ENCODE data around the gene TPGS1. TPM values are rescaled to one million over a fixed set of nuclear protein-coding genes. Genes with fewer than 3 reads are reported as not detected.
A peak's percentile ranks its signal among the peaks of the same experiment; 100 is the strongest.

The TPGS1 gene
- polyA plus RNA-seq, 4 donors: 17.4 to 38.4 (median 25.2) TPM

DNA sequence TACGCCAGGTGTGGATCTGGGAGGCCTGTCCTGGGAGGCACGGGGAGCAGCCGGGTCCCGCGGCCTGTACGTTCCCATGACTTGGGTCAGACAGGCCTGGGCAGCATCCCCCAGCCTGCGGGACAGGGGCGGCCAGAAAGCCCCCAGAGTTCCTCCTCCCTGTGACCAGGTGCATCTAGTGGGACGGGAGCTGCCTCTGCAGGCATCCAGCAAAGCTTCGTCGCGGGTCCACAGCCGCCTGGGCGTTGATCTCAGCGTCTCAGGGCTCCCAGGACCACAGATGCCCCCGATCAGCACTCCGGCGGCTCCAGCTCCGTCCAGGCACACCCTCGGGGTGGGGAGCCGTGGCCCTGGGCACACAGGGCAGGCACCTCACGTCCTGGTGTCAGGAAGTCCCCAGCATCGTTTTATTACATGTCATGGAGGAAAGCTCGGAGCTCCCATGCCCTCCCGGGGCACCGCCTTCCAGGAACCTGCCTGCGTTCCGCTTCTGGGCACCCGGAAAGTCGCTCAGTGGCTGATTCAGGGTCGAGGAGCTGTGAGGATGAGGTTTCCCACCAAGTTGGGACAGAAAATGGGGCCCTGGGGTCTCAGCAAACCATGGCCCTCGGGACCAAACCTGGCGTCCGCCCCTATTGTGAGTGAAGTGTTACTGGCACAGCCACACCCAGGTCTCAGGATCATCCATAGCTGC is 35.0 kb downstream of the TPGS1 start:
- FAIRE-seq (no peak), DNase-seq (no peak)
- Histone ChIP-seq H3K9me3 (ENCODE audit: control insufficient read depth in 2 of 2, insufficient read depth in 1 of 2, low read depth in 1 of 2, low read length in 1 of 2) (no peaks in the 10 kb centered on the region), H3K4me3 (ENCODE audit: low read depth in 1 of 3, low read length in 3 of 3) (no peak overlapping the region), H3K27me3 (ENCODE audit: control insufficient read depth in 3 of 3, insufficient read depth in 3 of 3, low read length in 3 of 3) (no peaks in the 10 kb centered on the region), H3K4me1 (ENCODE audit: control insufficient read depth in 3 of 3, insufficient read depth in 2 of 3, low read depth in 1 of 3, low read length in 2 of 3) (no peaks in the 10 kb centered on the region), H3K27ac (ENCODE audit: low read depth in 1 of 3, low read length in 2 of 3) (no peak overlapping the region), H3K36me3 (ENCODE audit: control insufficient read depth in 3 of 3, insufficient read depth in 2 of 3, low read depth in 1 of 3, low read length in 3 of 3) (peaks cover 0 to 49% (median 4%) of the 10 kb centered on the region in 3 donors)
- whole genome bisulfite sequencing, 3 donors: 89 to 91% (median 90%) methylated on average over 30 to 34 of the region's 34 CpGs

DNA sequence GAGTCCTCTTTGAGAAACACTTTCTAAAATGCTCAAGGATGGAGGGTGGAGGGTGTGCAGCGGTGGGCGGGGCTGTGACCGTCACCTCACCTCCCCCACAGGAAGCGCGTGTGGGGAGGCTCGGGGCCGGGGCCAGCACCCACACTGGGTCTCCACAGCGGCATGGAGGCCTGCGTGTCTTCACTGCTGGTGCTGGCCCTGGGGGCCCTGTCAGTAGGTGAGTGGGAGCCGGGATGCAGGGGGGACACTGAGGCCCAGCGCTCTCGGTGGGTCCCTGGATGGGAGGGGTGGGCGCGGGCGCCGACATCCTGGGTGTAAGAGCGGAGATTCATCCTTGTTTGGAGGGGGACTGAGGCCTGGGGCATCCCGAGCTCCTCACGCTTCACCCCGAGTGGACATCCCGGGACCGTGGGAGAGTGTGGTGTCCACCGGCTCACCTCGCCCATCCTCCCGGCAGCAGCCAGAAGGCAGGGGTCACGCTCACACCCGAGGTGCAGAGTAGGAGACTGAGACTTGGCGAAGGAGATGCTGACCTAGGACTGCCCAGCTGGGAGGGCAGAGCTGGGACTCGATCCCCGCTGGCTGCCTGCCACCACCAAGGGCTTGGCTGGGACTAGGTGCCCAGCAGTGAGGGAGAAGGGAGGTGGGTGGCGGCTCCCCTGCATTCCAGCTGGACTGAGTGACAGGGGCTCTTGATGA is 36.8 kb downstream of the TPGS1 start, which contains the start of gene GZMM:
GZMM (plus strand) TSS at position 144 of the 699 bp plus-strand sequence; CDS start at position 163, 19 bp downstream.
- no peaks in the 10 kb centered on the region for H3K9me3 ChIP-seq (ENCODE audit: control insufficient read depth in 2 of 2, insufficient read depth in 1 of 2, low read depth in 1 of 2, low read length in 1 of 2)
- DNase-seq: peak in 1 of 2 donors; percentile 36
- H3K4me3 ChIP-seq (ENCODE audit: low read depth in 1 of 3, low read length in 3 of 3): peak within 1 kb of the TSS in 1 of 3 donors; percentile 41
- H3K27me3 ChIP-seq (ENCODE audit: control insufficient read depth in 3 of 3, insufficient read depth in 3 of 3, low read length in 3 of 3): peaks cover 0 to 2% (median 0%) of the 10 kb centered on the region in 3 donors
- H3K27ac ChIP-seq (ENCODE audit: low read depth in 1 of 3, low read length in 2 of 3): peak within 1 kb of the TSS in 1 of 3 donors; percentile 2
- WGBS, 3 donors: 38 to 57% (median 48%) methylated on average over 24 to 31 of the region's 31 CpGs
- H3K36me3 ChIP-seq (ENCODE audit: control insufficient read depth in 3 of 3, insufficient read depth in 2 of 3, low read depth in 1 of 3, low read length in 3 of 3): peaks cover 0 to 34% (median 4%) of the 10 kb centered on the region in 3 donors
- FAIRE-seq: no peak
- H3K4me1 ChIP-seq (ENCODE audit: control insufficient read depth in 3 of 3, insufficient read depth in 2 of 3, low read depth in 1 of 3, low read length in 2 of 3): no peaks in the 10 kb centered on the region

DNA sequence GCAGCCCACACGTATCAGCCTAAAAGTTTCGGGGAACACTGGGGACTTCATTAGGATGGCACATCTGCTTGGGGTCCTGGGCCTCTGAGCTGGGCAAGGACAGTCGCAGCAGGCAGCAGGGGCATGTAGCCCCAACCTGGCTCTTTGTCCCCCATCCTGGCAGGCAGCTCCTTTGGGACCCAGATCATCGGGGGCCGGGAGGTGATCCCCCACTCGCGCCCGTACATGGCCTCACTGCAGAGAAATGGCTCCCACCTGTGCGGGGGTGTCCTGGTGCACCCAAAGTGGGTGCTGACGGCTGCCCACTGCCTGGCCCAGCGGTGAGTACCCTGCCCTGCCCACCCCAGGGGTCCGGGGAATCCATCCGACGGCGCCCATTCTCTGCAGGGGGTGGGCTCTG is 39.8 kb downstream of the TPGS1 start:
- peaks cover 0 to 11% (median 0%) of the 10 kb centered on the region in 3 donors for H3K36me3 ChIP-seq (ENCODE audit: control insufficient read depth in 3 of 3, insufficient read depth in 2 of 3, low read depth in 1 of 3, low read length in 3 of 3)
- H3K4me3 ChIP-seq (ENCODE audit: low read depth in 1 of 3, low read length in 3 of 3): no peak overlapping the region
- peaks cover 0 to 2% (median 0%) of the 10 kb centered on the region in 3 donors for H3K27me3 ChIP-seq (ENCODE audit: control insufficient read depth in 3 of 3, insufficient read depth in 3 of 3, low read length in 3 of 3)
- H3K4me1 ChIP-seq (ENCODE audit: control insufficient read depth in 3 of 3, insufficient read depth in 2 of 3, low read depth in 1 of 3, low read length in 2 of 3): no peaks in the 10 kb centered on the region
- no peak for DNase-seq
- no peak overlapping the region for H3K27ac ChIP-seq (ENCODE audit: low read depth in 1 of 3, low read length in 2 of 3)
- H3K9me3 ChIP-seq (ENCODE audit: control insufficient read depth in 2 of 2, insufficient read depth in 1 of 2, low read depth in 1 of 2, low read length in 1 of 2): no peaks in the 10 kb centered on the region
- 86 to 91% (median 87%) methylated on average over 14 to 15 of the region's 15 CpGs for WGBS, 3 donors
- no peak for FAIRE-seq

DNA sequence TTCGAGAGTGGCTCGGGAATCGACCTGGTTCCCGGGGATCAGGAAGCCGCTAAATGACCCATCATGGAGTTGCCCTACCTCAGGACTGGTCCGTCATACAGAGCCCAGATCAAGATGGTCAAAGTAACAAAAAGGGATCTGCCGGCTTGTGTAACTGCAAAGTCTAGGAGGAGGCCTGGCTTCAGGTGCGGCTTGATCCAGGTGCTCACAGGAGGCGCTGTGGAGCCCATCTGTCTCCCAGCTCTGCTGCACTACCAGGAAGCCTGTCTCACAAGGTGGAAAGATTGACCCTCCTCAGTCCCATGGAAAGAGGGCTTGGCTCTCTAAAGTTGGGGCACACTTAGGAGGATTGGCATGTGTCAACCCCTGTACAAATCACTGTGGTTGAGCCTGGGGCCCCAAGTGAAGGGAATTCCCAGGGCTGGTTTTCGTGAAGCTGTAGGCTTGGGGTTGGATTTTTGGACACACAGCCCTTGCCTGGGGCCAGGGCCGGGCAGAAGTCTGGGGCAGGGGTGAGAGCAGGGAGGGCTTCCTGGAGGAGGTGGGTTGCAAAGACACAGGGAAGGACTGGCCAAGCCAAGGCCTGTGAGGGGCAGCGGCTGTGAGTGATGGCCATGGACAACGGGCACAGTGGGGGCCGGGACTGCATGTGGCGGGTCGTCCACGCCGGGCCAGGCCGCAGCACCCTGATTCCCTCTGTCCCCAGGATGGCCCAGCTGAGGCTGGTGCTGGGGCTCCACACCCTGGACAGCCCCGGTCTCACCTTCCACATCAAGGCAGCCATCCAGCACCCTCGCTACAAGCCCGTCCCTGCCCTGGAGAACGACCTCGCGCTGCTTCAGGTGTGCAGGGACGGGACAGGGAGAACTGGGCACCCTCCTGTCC is 40.8 kb downstream of the TPGS1 start:
- no peak for DNase-seq
- Histone ChIP-seq H3K36me3 (ENCODE audit: control insufficient read depth in 3 of 3, insufficient read depth in 2 of 3, low read depth in 1 of 3, low read length in 3 of 3) (peaks cover 0 to 3% (median 0%) of the 10 kb centered on the region in 3 donors), H3K4me3 (ENCODE audit: low read depth in 1 of 3, low read length in 3 of 3) (no peak overlapping the region), H3K4me1 (ENCODE audit: control insufficient read depth in 3 of 3, insufficient read depth in 2 of 3, low read depth in 1 of 3, low read length in 2 of 3) (no peaks in the 10 kb centered on the region), H3K9me3 (ENCODE audit: control insufficient read depth in 2 of 2, insufficient read depth in 1 of 2, low read depth in 1 of 2, low read length in 1 of 2) (no peaks in the 10 kb centered on the region), H3K27ac (ENCODE audit: low read depth in 1 of 3, low read length in 2 of 3) (no peak overlapping the region), H3K27me3 (ENCODE audit: control insufficient read depth in 3 of 3, insufficient read depth in 3 of 3, low read length in 3 of 3) (peaks cover 0 to 2% (median 0%) of the 10 kb centered on the region in 3 donors)
- 81 to 84% (median 81%) methylated on average over 17 to 26 of the region's 26 CpGs for WGBS, 3 donors
- no peak for FAIRE-seq

DNA sequence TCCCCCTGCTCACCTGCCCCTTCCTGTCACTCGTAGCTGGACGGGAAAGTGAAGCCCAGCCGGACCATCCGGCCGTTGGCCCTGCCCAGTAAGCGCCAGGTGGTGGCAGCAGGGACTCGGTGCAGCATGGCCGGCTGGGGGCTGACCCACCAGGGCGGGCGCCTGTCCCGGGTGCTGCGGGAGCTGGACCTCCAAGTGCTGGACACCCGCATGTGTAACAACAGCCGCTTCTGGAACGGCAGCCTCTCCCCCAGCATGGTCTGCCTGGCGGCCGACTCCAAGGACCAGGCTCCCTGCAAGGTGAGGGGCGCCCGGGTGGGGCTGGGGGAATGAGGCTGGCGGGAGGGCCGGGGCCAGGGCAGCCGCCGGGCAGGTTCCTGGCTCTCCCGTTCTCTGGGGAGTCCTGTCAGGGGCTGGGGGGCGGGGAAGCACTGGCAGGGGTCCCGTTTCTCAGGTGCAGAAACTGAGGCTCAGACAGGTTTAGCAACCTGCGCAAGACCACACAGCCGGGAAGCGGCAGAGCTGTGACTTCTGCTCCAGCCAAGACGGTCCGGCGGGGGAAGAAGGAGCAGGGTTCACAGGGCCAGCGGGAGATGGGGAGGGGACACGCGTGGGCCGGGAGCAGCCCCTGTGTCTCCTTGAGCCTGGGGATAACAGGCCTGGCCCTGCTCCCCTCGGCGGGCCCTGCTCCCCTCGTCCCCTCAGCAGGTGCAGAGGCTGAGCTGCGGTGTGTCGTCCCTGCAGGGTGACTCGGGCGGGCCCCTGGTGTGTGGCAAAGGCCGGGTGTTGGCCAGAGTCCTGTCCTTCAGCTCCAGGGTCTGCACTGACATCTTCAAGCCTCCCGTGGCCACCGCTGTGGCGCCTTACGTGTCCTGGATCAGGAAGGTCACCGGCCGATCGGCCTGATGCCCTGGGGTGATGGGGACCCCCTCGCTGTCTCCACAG is 41.9 kb downstream of the TPGS1 start:
- peaks cover 0 to 2% (median 0%) of the 10 kb centered on the region in 3 donors for H3K27me3 ChIP-seq (ENCODE audit: control insufficient read depth in 3 of 3, insufficient read depth in 3 of 3, low read length in 3 of 3)
- H3K4me1 ChIP-seq (ENCODE audit: control insufficient read depth in 3 of 3, insufficient read depth in 2 of 3, low read depth in 1 of 3, low read length in 2 of 3): no peaks in the 10 kb centered on the region
- WGBS, 3 donors: 74 to 75% (median 74%) methylated on average over 30 to 52 of the region's 52 CpGs
- H3K4me3 ChIP-seq (ENCODE audit: low read depth in 1 of 3, low read length in 3 of 3): no peak overlapping the region
- FAIRE-seq (no peak), DNase-seq (no peak)
- H3K36me3 ChIP-seq (ENCODE audit: control insufficient read depth in 3 of 3, insufficient read depth in 2 of 3, low read depth in 1 of 3, low read length in 3 of 3): no peaks in the 10 kb centered on the region
- no peak overlapping the region for H3K27ac ChIP-seq (ENCODE audit: low read depth in 1 of 3, low read length in 2 of 3)
- H3K9me3 ChIP-seq (ENCODE audit: control insufficient read depth in 2 of 2, insufficient read depth in 1 of 2, low read depth in 1 of 2, low read length in 1 of 2): no peaks in the 10 kb centered on the region

DNA sequence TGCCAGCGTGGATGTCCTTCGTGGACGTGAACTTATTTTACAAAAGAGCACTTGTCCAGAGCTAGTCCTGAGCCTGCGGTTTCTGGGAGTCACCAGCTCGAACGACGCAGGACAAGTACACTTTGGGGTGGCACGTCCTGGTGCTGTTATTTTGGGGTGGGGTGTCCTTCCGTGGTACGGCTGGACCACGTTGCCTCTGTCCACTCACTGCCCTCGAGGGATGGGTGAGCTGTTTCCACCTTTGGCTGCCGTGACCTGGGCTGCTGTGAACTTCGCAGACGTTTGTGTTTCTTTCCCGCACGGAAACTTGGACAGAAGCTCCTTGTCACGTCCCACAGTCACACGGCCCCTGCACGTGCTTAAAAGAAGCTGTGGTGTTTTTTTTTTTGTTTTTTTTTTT is 47.5 kb downstream of the TPGS1 start:
- H3K27me3 ChIP-seq (ENCODE audit: control insufficient read depth in 3 of 3, insufficient read depth in 3 of 3, low read length in 3 of 3): no peaks in the 10 kb centered on the region
- no peak overlapping the region for H3K4me3 ChIP-seq (ENCODE audit: low read depth in 1 of 3, low read length in 3 of 3)
- no peak for FAIRE-seq
- no peaks in the 10 kb centered on the region for H3K9me3 ChIP-seq (ENCODE audit: control insufficient read depth in 2 of 2, insufficient read depth in 1 of 2, low read depth in 1 of 2, low read length in 1 of 2)
- 73 to 80% (median 76%) methylated on average over 20 of the region's 20 CpGs for WGBS, 3 donors
- no peaks in the 10 kb centered on the region for H3K36me3 ChIP-seq (ENCODE audit: control insufficient read depth in 3 of 3, insufficient read depth in 2 of 3, low read depth in 1 of 3, low read length in 3 of 3)
- no peak overlapping the region for H3K27ac ChIP-seq (ENCODE audit: low read depth in 1 of 3, low read length in 2 of 3)
- no peak for DNase-seq
- H3K4me1 ChIP-seq (ENCODE audit: control insufficient read depth in 3 of 3, insufficient read depth in 2 of 3, low read depth in 1 of 3, low read length in 2 of 3): no peaks in the 10 kb centered on the region

DNA sequence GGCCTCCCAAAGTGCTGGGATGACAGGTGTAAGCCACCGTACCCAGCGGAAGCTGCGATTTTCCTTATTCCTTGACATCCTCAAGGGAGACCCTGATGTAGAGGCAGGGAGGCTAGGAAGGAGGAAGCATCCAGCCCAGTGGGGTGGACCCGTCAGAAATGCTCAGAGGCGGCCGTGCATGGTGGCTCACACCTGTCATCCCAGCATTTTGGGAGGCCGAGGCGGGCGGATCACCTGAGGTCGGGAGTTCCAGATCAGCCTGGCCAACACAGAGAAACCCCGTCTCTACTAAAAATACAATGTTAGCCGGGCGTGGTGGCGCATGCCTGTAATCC is 48.1 kb downstream of the TPGS1 start:
- H3K36me3 ChIP-seq (ENCODE audit: control insufficient read depth in 3 of 3, insufficient read depth in 2 of 3, low read depth in 1 of 3, low read length in 3 of 3): no peaks in the 10 kb centered on the region
- no peak overlapping the region for H3K4me3 ChIP-seq (ENCODE audit: low read depth in 1 of 3, low read length in 3 of 3)
- no peak overlapping the region for H3K27ac ChIP-seq (ENCODE audit: low read depth in 1 of 3, low read length in 2 of 3)
- no peaks in the 10 kb centered on the region for H3K9me3 ChIP-seq (ENCODE audit: control insufficient read depth in 2 of 2, insufficient read depth in 1 of 2, low read depth in 1 of 2, low read length in 1 of 2)
- DNase-seq (no peak), FAIRE-seq (no peak)
- H3K4me1 ChIP-seq (ENCODE audit: control insufficient read depth in 3 of 3, insufficient read depth in 2 of 3, low read depth in 1 of 3, low read length in 2 of 3): no peaks in the 10 kb centered on the region
- H3K27me3 ChIP-seq (ENCODE audit: control insufficient read depth in 3 of 3, insufficient read depth in 3 of 3, low read length in 3 of 3): no peaks in the 10 kb centered on the region
- WGBS, 3 donors: 83 to 92% (median 89%) methylated on average over 12 to 14 of the region's 14 CpGs

All from small intestine (tissue), 7 donors.